HEK293 (cell line): Measurements from ENCODE around the gene HOXB1.

Experiments
- BCL11A ChIP-seq: fragments of 450-650 bp; formaldehyde crosslinking; IDR thresholded peaks from 2 replicates; pipeline ENCODE4 v1.5.1; 2016; ENCODE audit warnings: low read depth, missing biosample characterization, missing genetic modification characterization
- KLF1 ChIP-seq: fragments of 450-650 bp; formaldehyde crosslinking; IDR thresholded peaks from 2 replicates; pipeline ENCODE4 v1.5.1; 2016; ENCODE audit warnings: missing biosample characterization, missing genetic modification characterization
- RBAK ChIP-seq: fragments of 450-650 bp; formaldehyde crosslinking; IDR thresholded peaks from 2 replicates; pipeline ENCODE4 v1.5.1; 2016; ENCODE audit warnings: missing biosample characterization, missing genetic modification characterization
- SP7 ChIP-seq: fragments of 450-650 bp; formaldehyde crosslinking; IDR thresholded peaks from 2 replicates; pipeline ENCODE4 v1.5.1; 2016; ENCODE audit warnings: missing biosample characterization, missing genetic modification characterization
- ZBTB17 ChIP-seq: fragments of 450-650 bp; formaldehyde crosslinking; IDR thresholded peaks from 2 replicates; pipeline ENCODE4 v1.5.1; 2016; ENCODE audit warnings: missing biosample characterization, missing genetic modification characterization
- ZEB2 ChIP-seq: fragments of 450-650 bp; formaldehyde crosslinking; IDR thresholded peaks from 2 replicates; pipeline ENCODE4 v1.5.1; 2016; ENCODE audit warnings: missing biosample characterization, missing genetic modification characterization
- ZNF10 ChIP-seq: fragments of 450-650 bp; formaldehyde crosslinking; IDR thresholded peaks from 2 replicates; pipeline ENCODE4 v1.5.1; 2017; ENCODE audit warnings: missing biosample characterization, missing genetic modification characterization
- ZNF654 ChIP-seq: fragments of 450-650 bp; formaldehyde crosslinking; IDR thresholded peaks from 2 replicates; pipeline ENCODE4 v1.5.1; 2016; ENCODE audit warnings: low read depth, missing biosample characterization, missing genetic modification characterization
- TF ChIP-seq, protein P1 (sequence below): fragments of 450-650 bp; formaldehyde crosslinking; IDR thresholded peaks from 2 replicates; pipeline ENCODE4 v1.5.1; 2017; ENCODE audit warnings: missing biosample characterization, missing genetic modification characterization
- TF ChIP-seq, protein P2 (sequence below): fragments of 450-650 bp; formaldehyde crosslinking; IDR thresholded peaks from 2 replicates; pipeline ENCODE4 v1.5.0; 2017; ENCODE audit warnings: missing biosample characterization, missing genetic modification characterization, borderline replicate concordance
- TF ChIP-seq, protein P3 (sequence below): fragments of 450-650 bp; formaldehyde crosslinking; IDR thresholded peaks from 2 replicates; pipeline ENCODE4 v1.5.1; 2016; ENCODE audit warnings: missing biosample characterization, missing genetic modification characterization
- TF ChIP-seq, protein P4 (sequence below): fragments of 450-650 bp; formaldehyde crosslinking; IDR thresholded peaks from 2 replicates; pipeline ENCODE4 v1.5.1; 2017; ENCODE audit warnings: missing biosample characterization, missing genetic modification characterization
- TF ChIP-seq, protein P5 (sequence below): fragments of 450-650 bp; formaldehyde crosslinking; IDR thresholded peaks from 2 replicates; pipeline ENCODE4 v1.5.1; 2016; ENCODE audit warnings: missing biosample characterization, missing genetic modification characterization
- TF ChIP-seq, protein P6 (sequence below): fragments of 450-650 bp; formaldehyde crosslinking; IDR thresholded peaks from 2 replicates; pipeline ENCODE4 v1.5.1; 2016; ENCODE audit warnings: missing biosample characterization, missing genetic modification characterization
- TF ChIP-seq, protein P7 (sequence below): fragments of 450-650 bp; formaldehyde crosslinking; IDR thresholded peaks from 2 replicates; pipeline ENCODE4 v1.5.1; 2016; ENCODE audit warnings: missing biosample characterization, missing genetic modification characterization, borderline replicate concordance

HOXB1 gene

DNA sequence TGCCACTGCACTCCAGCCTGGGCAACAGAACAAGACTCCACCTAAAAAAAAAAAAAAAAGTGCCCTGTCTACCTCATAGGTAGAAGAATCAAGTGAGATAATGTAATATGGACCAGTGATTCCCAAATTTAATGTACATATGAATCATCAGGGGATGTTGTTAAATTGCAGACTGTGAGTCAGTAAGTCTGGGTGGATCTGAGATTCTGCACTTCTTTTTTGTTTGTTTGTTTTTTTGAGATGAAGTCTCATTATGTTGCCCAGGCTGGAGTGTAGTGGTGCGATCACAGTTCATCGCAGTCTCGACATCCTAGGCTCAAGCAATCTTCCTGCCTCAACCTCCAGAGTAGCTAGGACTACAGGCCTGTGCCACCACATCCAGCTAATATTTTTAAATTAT lies 31.6 kb downstream of the HOXB1 start (continued):
- TF ChIP-seq ZNF654 (tag by site-specific recombination) (peak; percentile 12), ZEB2 (tag by site-specific recombination) (peak; percentile 46), BCL11A (tag by site-specific recombination) (peak; percentile 81; the same call in 1 of the 2 replicates), RBAK (0 out of 2 replicates have a peak, but pooled peaks have one; percentile 17), KLF1 (peak; percentile 36; the same call in 1 of the 2 replicates), SP7 (tag by site-specific recombination) (peak; percentile 58), ZBTB17 (tag by site-specific recombination) (peak; percentile 31; the same call in 1 of the 2 replicates), ZNF10 (peak; percentile 68)
- TF ChIP-seq, protein P1, sequence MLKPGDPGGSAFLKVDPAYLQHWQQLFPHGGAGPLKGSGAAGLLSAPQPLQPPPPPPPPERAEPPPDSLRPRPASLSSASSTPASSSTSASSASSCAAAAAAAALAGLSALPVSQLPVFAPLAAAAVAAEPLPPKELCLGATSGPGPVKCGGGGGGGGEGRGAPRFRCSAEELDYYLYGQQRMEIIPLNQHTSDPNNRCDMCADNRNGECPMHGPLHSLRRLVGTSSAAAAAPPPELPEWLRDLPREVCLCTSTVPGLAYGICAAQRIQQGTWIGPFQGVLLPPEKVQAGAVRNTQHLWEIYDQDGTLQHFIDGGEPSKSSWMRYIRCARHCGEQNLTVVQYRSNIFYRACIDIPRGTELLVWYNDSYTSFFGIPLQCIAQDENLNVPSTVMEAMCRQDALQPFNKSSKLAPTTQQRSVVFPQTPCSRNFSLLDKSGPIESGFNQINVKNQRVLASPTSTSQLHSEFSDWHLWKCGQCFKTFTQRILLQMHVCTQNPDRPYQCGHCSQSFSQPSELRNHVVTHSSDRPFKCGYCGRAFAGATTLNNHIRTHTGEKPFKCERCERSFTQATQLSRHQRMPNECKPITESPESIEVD (tag by site-specific recombination) = peak; percentile 27; the same call in 1 of the 2 replicates
- TF ChIP-seq, protein P2, sequence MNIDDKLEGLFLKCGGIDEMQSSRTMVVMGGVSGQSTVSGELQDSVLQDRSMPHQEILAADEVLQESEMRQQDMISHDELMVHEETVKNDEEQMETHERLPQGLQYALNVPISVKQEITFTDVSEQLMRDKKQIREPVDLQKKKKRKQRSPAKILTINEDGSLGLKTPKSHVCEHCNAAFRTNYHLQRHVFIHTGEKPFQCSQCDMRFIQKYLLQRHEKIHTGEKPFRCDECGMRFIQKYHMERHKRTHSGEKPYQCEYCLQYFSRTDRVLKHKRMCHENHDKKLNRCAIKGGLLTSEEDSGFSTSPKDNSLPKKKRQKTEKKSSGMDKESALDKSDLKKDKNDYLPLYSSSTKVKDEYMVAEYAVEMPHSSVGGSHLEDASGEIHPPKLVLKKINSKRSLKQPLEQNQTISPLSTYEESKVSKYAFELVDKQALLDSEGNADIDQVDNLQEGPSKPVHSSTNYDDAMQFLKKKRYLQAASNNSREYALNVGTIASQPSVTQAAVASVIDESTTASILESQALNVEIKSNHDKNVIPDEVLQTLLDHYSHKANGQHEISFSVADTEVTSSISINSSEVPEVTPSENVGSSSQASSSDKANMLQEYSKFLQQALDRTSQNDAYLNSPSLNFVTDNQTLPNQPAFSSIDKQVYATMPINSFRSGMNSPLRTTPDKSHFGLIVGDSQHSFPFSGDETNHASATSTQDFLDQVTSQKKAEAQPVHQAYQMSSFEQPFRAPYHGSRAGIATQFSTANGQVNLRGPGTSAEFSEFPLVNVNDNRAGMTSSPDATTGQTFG (tag by site-specific recombination) = no peak
- TF ChIP-seq, protein P3, sequence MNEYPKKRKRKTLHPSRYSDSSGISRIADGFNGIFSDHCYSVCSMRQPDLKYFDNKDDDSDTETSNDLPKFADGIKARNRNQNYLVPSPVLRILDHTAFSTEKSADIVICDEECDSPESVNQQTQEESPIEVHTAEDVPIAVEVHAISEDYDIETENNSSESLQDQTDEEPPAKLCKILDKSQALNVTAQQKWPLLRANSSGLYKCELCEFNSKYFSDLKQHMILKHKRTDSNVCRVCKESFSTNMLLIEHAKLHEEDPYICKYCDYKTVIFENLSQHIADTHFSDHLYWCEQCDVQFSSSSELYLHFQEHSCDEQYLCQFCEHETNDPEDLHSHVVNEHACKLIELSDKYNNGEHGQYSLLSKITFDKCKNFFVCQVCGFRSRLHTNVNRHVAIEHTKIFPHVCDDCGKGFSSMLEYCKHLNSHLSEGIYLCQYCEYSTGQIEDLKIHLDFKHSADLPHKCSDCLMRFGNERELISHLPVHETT (tag by site-specific recombination) = peak; percentile 86; the same call in 1 of the 2 replicates
- TF ChIP-seq, protein P4, sequence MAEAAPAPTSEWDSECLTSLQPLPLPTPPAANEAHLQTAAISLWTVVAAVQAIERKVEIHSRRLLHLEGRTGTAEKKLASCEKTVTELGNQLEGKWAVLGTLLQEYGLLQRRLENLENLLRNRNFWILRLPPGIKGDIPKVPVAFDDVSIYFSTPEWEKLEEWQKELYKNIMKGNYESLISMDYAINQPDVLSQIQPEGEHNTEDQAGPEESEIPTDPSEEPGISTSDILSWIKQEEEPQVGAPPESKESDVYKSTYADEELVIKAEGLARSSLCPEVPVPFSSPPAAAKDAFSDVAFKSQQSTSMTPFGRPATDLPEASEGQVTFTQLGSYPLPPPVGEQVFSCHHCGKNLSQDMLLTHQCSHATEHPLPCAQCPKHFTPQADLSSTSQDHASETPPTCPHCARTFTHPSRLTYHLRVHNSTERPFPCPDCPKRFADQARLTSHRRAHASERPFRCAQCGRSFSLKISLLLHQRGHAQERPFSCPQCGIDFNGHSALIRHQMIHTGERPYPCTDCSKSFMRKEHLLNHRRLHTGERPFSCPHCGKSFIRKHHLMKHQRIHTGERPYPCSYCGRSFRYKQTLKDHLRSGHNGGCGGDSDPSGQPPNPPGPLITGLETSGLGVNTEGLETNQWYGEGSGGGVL = 0 out of 2 replicates have a peak, but pooled peaks have one; percentile 38
- TF ChIP-seq, protein P5, sequence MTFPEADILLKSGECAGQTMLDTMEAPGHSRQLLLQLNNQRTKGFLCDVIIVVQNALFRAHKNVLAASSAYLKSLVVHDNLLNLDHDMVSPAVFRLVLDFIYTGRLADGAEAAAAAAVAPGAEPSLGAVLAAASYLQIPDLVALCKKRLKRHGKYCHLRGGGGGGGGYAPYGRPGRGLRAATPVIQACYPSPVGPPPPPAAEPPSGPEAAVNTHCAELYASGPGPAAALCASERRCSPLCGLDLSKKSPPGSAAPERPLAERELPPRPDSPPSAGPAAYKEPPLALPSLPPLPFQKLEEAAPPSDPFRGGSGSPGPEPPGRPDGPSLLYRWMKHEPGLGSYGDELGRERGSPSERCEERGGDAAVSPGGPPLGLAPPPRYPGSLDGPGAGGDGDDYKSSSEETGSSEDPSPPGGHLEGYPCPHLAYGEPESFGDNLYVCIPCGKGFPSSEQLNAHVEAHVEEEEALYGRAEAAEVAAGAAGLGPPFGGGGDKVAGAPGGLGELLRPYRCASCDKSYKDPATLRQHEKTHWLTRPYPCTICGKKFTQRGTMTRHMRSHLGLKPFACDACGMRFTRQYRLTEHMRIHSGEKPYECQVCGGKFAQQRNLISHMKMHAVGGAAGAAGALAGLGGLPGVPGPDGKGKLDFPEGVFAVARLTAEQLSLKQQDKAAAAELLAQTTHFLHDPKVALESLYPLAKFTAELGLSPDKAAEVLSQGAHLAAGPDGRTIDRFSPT (tag by site-specific recombination) = peak; percentile 67; the same call in 1 of the 2 replicates
- TF ChIP-seq, protein P6, sequence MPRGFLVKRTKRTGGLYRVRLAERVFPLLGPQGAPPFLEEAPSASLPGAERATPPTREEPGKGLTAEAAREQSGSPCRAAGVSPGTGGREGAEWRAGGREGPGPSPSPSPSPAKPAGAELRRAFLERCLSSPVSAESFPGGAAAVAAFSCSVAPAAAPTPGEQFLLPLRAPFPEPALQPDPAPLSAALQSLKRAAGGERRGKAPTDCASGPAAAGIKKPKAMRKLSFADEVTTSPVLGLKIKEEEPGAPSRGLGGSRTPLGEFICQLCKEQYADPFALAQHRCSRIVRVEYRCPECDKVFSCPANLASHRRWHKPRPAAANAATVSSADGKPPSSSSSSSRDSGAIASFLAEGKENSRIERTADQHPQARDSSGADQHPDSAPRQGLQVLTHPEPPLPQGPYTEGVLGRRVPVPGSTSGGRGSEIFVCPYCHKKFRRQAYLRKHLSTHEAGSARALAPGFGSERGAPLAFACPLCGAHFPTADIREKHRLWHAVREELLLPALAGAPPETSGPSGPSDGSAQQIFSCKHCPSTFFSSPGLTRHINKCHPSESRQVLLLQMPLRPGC = 0 out of 2 replicates have a peak, but pooled peaks have one; percentile 50
- TF ChIP-seq, protein P7, sequence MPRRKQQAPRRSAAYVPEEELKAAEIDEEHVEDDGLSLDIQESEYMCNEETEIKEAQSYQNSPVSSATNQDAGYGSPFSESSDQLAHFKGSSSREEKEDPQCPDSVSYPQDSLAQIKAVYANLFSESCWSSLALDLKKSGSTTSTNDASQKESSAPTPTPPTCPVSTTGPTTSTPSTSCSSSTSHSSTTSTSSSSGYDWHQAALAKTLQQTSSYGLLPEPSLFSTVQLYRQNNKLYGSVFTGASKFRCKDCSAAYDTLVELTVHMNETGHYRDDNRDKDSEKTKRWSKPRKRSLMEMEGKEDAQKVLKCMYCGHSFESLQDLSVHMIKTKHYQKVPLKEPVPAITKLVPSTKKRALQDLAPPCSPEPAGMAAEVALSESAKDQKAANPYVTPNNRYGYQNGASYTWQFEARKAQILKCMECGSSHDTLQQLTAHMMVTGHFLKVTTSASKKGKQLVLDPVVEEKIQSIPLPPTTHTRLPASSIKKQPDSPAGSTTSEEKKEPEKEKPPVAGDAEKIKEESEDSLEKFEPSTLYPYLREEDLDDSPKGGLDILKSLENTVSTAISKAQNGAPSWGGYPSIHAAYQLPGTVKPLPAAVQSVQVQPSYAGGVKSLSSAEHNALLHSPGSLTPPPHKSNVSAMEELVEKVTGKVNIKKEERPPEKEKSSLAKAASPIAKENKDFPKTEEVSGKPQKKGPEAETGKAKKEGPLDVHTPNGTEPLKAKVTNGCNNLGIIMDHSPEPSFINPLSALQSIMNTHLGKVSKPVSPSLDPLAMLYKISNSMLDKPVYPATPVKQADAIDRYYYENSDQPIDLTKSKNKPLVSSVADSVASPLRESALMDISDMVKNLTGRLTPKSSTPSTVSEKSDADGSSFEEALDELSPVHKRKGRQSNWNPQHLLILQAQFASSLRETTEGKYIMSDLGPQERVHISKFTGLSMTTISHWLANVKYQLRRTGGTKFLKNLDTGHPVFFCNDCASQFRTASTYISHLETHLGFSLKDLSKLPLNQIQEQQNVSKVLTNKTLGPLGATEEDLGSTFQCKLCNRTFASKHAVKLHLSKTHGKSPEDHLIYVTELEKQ = 0 out of 2 replicates have a peak, but pooled peaks have one; percentile 53
